Measurements from ENCODE around the gene SRM.
"Not testable (repeated sequence)": the region's sequence is repeated elsewhere in the genome, so short reads cannot be mapped to it uniquely, and the experiment has no call there.

SRM gene

DNA sequence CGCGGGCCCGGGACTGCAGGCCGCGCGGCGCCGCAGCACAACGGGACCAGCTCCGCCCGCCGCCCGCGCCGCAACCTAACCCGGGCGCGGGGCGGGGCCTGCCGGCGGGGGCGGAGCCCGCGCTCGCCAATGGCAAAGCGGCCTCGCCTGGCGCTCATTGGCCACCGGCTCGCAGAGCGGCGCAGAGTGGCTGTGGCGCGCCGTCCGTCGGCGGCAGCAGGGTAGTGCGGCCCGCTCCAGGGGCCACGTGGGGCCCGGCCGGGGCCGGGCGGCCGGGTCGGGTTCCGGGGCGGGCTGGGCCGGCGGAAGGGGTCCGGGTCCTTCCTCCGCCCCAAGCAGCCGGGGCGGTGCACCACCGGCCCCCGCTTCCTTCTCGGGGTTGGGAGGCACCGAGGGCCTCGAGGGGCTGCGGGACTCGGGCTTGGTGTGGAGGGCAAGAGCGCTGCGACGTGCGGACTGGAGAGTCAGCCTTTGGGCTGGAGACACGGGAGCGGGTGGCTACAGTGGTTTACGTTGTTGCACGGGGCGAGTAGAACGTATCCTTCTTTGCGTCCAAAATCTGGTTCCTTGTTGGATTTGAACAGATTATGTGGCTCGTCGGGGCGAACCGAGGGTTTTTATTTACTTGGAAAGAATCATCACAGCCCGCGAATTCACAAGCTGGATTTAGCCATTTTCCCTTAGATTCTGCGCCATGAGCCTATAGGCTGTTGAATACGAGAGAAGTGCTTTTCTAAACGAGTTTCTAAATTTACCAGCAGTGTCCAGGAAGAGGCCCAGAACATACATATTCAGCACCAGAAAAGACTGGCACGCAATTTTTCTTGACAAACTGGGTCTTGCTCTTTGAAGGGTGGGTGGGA, at the start of gene SRM:
SRM (minus strand) TSS at position 51 of the 863 bp plus-strand sequence. CDS start 75 bp downstream, outside the sequence.
- DNase-seq (ENCODE audit: extremely low spot score, insufficient read length, low read depth), result peak; percentile 98
- peak; percentile 89 for FAIRE-seq

GRCh38 chr1:11109047-11109760, 49.4 kb upstream of the SRM start:
- no peak for DNase-seq (ENCODE audit: extremely low spot score, insufficient read length, low read depth)
- no peak for FAIRE-seq

GRCh38 chr1:11107599-11107998, 47.8 kb upstream of the SRM start:
- no peak for DNase-seq (ENCODE audit: extremely low spot score, insufficient read length, low read depth)
- FAIRE-seq, result no peak

DNA sequence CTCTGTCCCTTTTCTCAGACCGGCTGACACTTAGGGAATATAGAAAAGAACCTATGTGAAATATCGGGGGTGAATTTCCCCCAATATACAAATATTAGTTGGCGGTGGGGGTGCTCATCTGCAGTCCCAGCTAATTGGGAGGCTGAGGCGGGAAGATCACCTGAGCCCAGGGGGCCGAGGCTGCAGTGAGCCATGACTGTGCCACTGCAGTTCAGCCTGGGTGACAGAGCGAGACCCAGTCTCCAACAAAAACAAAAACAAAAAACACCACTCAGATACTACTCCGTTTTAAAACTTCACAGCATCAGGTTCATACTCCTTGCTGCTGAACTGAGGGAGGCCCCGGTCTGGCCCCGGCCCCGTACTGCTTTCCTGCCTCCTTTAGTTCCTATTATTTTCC, 45.8 kb upstream of the SRM start:
- DNase-seq (ENCODE audit: extremely low spot score, insufficient read length, low read depth) (no peak), FAIRE-seq (no peak)

DNA sequence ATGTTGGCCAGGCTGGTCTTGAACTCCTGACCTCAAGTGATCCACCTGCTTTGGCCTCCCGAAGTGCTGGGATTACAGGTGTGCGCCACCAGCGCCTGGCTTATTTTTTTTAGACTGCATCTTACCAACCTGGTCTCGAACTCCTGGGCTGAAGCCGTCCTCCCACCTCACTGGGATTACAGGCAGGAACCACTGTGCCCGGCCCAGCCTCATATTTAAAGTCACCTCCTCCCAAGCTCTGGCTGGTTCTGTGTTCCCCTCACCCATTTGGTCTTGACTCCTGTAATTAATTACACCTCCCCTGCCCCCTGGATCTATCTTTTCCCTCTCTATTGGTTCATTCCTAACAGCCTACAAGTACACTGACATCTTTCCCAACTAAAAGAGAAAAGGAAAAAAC, 41.5 kb upstream of the SRM start:
- FAIRE-seq, result no peak
- DNase-seq (ENCODE audit: extremely low spot score, insufficient read length, low read depth), result no peak

DNA sequence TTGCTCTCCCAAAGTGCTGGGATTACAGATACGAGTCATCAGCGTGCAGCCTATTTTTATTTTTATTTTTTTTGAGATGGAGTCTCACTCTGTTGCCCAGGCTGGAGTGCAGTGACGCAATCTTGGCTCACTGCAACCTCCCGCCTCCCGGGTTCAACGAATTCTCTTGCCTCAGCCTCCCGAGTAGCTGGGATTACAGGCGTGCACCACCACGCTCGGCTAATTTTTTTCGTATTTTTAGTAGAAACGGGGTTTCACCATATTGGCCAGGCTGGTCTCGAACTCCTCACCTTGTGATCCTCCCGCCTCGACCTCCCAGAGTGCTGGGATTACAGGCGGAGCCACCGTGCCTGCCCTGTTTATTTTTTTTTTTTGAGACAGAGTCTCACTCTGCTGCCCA, 41.0 kb upstream of the SRM start:
- DNase-seq (ENCODE audit: extremely low spot score, insufficient read length, low read depth); FAIRE-seq: not testable (repeated sequence)

DNA sequence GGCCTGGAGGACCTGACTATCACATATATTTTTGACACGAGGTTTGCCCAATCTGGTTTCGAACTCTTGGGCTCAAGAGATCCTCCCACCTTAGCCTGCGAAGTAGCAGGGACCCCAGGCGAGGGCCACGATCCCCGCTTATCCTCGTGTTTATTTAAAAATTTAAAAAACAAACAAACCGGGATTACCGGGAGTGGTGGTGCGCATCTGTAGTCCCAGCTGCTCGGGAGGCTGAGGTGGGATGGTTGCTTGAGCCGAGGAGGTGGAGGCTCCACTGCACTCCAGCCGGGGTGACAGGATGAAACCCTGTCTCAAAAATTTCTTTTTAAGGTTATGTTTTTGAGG, 40.3 kb upstream of the SRM start:
- DNase-seq (ENCODE audit: extremely low spot score, insufficient read length, low read depth), result no peak
- FAIRE-seq, result no peak

- FAIRE-seq, result peak; percentile 92
- peak; percentile 99 for DNase-seq (ENCODE audit: extremely low spot score, insufficient read length, low read depth)
These were observed 39.7 kb upstream of the SRM start, which contains the start of gene EXOSC10 for GRCh38 chr1:11099310-11100148. TSS of gene EXOSC10 (minus strand) at chr1:11099869. CDS start at chr1:11099831, 38 bp downstream.

- DNase-seq (ENCODE audit: extremely low spot score, insufficient read length, low read depth) (no peak), FAIRE-seq (no peak)
These were observed 39.1 kb upstream of the SRM start for GRCh38 chr1:11098931-11099309.

DNA sequence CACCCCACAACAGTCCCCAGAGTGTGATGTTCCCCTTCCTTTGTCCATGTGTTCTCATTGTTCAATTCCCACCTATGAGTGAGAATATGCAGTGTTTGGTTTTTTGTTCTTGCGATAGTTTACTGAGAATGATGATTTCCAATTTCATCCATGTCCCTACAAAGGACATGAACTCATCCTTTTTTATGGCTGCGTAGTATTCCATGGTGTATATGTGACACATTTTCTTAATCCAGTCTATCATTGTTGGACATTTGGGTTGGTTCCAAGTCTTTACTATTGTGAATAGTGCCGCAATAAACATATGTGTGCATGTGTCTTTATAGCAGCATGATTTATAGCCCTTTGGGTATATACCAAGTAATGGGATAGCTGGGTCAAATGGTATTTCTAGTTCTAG, 24.0 kb upstream of the SRM start:
- not testable (repeated sequence) for FAIRE-seq; DNase-seq (ENCODE audit: extremely low spot score, insufficient read length, low read depth)

GRCh38 chr1:11080931-11081330, 21.1 kb upstream of the SRM start:
- DNase-seq (ENCODE audit: extremely low spot score, insufficient read length, low read depth) (no peak), FAIRE-seq (no peak)

DNA sequence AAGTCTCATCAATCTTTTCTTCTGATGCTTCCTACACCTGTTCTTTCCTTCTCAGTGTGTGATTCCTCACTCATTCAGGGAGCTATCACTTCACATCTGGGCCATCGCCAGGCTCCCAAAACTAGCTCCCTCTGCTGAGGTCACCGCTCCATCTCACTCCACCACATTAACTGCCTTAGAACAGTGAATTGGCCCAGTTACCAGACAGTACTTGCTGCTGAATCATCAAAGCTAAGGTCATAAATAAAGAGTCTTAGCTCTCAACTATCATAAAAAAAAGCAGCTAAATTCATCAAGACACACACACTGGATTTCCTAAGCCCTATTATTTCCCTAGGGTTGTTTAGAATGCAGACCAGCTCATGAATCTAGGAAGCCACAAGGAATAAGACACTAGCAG, 18.8 kb upstream of the SRM start:
- FAIRE-seq, result no peak

DNA sequence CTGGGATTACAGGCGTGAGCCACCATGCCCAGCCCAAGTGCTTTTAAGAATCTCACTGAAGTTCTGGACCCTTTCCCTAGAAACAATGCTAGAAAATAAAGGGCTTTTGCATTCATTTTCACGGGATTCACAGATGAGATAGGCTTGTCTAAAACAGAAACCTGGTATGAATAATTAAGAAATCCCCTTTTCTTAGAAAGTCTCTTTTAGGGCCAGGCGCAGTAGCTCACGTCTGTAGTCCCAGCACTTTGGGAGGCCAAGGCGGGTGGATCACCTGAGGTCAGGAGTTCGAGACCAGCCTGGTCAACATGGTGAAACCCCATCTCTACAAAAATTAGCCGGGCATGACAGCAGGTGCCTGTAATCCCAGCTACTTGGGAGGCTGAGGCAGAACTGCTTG, 13.6 kb upstream of the SRM start:
- DNase-seq (ENCODE audit: extremely low spot score, insufficient read length, low read depth); FAIRE-seq: not testable (repeated sequence)

More for the DNA sequence above, 18.8 kb upstream of the SRM start:
- no peak for DNase-seq (ENCODE audit: extremely low spot score, insufficient read length, low read depth)

DNA sequence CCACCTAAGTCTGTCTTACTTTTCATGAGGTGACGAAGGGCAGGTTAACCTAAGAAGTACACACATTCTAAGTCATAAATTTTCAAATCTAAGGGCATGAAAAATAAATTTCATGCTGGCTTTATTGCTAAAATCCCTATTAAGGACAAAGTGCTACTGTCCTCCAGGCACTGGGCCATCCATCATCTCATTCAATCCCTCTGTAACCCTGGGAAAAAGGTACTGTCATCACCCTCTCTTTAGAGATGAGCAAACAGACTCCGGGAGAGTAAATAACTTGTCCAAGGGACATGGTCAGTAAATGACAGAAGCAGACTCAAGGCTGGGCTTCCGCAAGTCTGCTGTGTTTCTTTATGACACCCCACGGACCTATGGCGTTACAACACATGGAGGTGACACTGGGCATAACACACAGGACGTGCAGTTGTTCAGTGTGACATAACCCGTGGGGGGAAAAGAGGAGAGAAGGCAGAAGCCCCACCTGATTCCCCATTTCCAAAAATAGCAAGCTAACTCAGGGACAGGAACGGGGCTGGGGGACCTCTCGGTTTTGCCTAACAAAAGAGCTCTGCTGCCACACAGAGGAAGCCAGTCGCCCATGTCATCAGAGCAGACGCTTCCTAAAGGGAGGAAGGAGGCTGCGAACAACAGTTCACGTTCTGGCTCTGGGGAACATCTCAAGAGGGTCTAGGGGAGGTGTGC, 12.5 kb upstream of the SRM start:
- FAIRE-seq, result no peak
- no peak for DNase-seq (ENCODE audit: extremely low spot score, insufficient read length, low read depth)

DNA sequence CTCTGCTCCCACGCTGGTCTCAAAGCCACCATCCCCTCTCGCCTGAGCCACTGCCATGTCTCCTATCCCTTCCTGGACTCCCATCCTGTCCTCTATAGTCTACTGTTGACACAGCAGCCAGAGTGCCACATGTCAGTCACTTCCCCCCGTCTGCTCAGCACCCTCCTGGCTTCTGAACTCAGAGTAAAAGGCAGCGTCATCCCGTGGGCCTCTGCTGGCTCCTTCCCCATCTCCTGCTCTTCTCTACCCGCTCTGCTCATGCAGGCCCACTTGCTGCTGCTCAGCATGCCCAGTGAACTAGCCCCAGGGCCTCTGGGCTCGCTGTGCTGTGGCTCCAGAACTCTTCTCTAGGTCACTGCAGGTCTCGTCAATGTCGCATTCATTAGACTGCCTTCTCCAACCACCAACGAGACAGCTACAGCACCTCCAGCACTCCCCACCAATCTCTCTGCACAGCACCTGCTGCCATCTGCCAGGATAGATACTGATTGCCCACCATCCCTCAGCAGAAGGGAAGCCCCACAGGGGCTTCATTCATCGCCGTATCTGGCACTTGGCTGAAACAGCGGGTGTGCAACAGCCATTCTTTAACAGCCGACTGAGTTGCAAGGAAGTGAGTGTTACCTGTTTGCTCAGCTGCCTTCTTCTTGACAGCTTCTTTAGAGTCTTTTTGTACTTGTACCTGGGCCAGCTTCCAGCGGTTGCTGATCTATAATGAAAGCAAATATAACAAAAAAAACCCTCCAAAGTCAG, 11.8 kb upstream of the SRM start:
- DNase-seq (ENCODE audit: extremely low spot score, insufficient read length, low read depth) (no peak), FAIRE-seq (no peak)

GRCh38 chr1:11070876-11071275, 11.1 kb upstream of the SRM start:
- DNase-seq (ENCODE audit: extremely low spot score, insufficient read length, low read depth) (no peak), FAIRE-seq (no peak)

- DNase-seq (ENCODE audit: extremely low spot score, insufficient read length, low read depth), result no peak
These were observed 9.0 kb upstream of the SRM start for GRCh38 chr1:11068600-11069473.

More at GRCh38 chr1:11068600-11069473, 9.0 kb upstream of the SRM start:
- FAIRE-seq, result no peak
